HG03025 (cell line): ENCODE results near the gene POLD2.

Experiments
- ATAC-seq: cut with Tn5 transposase; IDR thresholded peaks from one replicate; pipeline ENCODE4 v1.9.1; 2021; ENCODE audit warnings: mild to moderate bottlenecking, moderate library complexity; ENCODE audit not compliant: unreplicated experiment, low FRiP score

The POLD2 gene

DNA sequence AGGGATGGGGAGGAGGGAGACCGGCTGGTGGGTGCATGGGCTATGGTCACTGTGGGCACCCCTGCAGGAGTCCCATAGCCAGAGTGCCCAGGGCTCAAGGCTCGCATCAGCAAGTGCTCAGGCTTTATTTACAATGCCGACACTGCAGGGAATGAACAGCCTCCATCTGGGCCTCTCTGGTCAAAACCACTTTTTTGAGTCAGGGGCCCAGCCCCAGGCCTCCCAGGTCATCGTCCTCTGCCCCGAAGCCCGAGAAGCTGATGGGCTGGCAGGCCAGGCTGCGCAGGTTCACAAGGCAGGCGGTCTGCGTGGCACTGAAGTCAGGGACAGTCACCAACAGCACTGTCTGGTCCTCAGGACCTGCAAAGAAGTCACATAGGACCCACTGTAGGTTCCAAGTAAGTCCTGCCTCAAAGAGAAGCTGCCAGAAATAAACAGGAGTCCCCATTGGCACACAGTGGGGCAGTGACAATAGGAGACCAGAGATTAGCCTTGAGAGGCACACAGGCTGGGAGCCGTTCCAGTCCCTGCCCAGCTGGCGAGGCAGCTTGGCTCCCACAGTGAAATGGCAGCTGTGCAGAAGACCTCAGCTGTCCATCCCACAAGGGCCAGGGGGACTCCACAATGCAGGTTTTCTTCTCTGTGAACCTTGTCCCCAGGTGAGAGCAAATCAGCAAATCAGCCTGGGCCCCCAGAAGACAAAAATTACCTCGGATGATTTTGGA, 8.6 kb downstream of the POLD2 start:
- ATAC-seq: no peak

DNA sequence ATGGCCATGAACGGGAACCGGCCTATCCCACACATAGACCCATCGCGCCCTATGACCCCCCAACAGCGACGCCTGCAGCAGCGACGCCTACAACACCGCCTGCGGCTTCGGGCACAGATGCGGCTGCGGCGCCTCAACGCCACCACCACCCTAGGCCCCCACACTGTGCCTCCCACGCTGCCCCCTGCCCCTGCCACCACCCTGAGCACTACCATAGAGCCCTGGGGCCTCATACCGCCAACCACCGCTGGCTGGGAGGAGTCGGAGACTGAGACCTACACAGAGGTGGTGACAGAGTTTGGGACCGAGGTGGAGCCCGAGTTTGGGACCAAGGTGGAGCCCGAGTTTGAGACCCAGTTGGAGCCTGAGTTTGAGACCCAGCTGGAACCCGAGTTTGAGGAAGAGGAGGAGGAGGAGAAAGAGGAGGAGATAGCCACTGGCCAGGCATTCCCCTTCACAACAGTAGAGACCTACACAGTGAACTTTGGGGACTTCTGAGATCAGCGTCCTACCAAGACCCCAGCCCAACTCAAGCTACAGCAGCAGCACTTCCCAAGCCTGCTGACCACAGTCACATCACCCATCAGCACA, 9.5 kb downstream of the POLD2 start:
- no peak for ATAC-seq

DNA sequence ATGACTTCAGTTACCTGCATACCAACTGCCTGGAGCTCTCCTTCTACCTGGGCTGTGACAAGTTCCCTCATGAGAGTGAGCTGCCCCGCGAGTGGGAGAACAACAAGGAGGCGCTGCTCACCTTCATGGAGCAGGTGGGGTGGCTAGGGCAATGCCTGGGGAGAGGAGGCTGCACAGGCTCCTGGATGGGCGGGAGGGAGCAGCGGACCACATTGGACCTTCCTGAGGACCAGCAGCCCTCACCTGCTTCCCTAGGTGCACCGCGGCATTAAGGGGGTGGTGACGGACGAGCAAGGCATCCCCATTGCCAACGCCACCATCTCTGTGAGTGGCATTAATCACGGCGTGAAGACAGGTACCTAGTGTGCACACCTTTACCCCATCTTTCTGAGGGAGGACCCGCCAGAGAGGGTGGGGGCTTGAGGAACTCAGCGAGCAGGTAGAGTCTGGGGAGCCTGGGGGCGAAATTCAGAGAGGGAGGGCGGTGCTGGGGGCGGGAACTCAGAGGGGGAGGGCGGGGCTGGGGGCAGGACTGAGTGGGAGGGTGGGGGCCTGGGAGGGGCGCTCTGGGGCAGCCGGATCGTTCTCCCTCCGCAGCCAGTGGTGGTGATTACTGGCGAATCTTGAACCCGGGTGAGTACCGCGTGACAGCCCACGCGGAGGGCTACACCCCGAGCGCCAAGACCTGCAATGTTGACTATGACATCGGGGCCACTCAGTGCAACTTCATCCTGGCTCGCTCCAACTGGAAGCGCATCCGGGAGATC, 10.2 kb downstream of the POLD2 start:
- no peak for ATAC-seq

DNA sequence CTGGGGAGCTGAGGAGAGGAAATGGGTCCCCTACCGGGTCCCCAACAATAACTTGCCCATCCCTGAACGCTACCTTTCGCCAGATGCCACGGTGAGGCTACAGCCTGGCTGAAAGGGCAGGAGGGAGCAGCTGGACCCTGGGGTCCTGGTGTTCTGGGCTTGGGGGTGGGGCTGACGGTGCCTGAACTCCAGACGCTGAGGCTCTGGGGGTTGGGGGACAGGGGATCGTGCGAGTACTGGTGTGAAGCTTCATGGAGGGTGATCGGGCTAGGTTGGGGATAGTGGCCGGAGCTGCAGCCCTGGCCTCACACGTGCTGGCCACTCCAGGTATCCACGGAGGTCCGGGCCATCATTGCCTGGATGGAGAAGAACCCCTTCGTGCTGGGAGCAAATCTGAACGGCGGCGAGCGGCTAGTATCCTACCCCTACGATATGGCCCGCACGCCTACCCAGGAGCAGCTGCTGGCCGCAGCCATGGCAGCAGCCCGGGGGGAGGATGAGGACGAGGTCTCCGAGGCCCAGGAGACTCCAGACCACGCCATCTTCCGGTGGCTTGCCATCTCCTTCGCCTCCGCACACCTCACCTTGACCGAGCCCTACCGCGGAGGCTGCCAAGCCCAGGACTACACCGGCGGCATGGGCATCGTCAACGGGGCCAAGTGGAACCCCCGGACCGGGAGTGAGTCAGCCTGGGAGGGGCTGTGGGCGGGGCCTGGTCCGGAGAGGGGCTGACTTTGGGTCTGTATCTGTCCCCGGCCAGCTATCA, 10.9 kb downstream of the POLD2 start:
- ATAC-seq: no peak

DNA sequence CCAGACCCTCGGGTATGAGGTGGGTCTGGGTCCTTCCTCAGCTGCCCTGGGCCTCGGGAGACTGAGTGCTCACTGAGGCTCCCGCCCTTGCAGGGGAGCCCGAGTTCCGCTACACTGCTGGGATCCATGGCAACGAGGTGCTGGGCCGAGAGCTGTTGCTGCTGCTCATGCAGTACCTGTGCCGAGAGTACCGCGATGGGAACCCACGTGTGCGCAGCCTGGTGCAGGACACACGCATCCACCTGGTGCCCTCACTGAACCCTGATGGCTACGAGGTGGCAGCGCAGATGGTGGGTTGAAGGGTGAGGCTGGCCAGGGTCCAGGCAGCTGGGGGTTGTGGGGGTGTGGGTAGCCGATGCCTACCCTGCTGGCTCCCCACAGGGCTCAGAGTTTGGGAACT, 11.6 kb downstream of the POLD2 start:
- no peak for ATAC-seq

DNA sequence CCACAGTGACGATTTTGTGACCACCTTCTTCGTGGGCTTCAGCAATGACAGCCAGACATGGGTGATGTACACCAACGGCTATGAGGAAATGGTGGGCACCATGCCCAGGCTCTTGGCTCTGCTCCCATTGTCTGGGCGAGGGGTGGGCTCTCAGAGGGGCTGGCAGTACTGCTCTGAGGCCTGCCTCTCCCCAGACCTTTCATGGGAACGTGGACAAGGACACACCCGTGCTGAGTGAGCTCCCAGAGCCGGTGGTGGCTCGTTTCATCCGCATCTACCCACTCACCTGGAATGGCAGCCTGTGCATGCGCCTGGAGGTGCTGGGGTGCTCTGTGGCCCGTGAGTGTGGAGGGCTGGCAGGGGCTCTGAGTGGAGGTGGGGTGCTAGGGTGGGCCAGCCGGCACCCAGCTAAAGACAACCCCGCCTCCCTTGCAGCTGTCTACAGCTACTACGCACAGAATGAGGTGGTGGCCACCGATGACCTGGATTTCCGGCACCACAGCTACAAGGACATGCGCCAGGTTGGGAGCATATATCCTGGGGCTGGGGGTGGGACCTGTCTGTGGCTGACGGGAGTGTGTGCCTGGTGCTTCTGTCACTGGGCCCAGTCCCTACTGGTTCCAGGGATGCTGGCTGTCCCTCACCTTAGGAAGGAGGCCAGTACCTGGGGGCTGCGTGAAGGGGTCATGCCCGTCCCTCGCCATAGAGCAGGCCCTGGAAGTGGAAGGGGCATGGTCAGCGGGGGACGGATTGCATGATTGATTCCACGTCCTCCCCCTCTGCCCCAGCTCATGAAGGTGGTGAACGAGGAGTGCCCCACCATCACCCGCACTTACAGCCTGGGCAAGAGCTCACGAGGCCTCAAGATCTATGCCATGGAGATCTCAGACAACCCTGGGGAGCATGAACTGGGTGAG, 12.4 kb downstream of the POLD2 start:
- ATAC-seq: no peak

DNA sequence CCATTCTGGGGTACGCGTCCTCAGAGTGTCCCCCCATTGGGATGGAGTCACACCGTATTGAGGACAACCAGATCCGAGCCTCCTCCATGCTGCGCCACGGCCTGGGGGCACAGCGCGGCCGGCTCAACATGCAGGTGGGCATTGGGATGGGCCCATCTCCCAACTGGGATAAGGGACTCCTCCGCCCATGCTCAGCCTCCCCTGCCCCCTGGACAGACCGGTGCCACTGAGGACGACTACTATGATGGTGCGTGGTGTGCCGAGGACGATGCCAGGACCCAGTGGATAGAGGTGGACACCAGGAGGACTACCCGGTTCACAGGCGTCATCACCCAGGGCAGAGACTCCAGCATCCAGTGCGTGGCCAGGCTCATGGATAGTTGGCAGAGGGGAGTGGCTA, 13.4 kb downstream of the POLD2 start:
- ATAC-seq: no peak

DNA sequence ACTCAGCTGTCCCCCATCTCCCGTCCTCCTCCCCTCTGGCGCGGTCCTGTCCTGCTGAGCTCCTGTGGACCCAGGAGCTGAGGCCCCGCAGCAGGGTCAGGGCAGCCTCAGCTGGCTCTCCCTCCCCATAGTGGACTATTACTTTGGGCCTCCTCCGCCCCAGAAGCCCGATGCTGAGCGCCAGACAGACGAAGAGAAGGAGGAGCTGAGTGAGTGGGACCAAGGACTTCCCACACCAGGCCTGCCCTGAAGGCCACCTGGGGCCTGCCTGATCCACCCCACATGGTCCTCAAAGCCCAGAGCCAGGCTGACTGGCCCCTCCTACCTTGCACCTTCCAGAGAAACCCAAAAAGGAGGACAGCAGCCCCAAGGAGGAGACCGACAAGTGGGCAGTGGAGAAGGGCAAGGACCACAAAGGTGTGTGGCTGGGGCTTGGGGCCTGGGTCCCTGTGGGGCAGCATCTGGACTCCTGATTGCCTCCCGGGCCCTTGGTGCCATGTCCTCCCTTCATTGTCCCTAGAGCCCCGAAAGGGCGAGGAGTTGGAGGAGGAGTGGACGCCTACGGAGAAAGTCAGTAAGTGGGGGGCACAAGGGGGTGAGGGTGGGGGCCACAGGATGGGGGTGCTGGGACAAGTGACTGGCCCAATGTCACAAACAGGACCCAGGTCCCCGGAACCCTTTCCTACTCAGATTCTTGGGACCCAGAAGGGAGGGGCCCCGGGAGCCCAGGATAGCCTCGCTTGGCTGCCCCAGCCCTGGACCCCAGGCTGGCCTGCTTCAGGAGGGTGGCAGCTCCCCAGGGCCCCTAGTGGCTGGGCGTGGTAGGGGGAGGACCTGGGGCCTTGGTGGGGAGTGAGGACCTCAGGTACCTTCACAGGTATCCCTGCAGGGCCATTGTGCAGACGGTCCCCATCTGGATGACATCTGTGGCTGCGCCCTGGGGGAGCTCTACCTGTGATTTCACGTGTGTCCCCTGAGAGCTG, 14.3 kb downstream of the POLD2 start:
- ATAC-seq: no peak

DNA sequence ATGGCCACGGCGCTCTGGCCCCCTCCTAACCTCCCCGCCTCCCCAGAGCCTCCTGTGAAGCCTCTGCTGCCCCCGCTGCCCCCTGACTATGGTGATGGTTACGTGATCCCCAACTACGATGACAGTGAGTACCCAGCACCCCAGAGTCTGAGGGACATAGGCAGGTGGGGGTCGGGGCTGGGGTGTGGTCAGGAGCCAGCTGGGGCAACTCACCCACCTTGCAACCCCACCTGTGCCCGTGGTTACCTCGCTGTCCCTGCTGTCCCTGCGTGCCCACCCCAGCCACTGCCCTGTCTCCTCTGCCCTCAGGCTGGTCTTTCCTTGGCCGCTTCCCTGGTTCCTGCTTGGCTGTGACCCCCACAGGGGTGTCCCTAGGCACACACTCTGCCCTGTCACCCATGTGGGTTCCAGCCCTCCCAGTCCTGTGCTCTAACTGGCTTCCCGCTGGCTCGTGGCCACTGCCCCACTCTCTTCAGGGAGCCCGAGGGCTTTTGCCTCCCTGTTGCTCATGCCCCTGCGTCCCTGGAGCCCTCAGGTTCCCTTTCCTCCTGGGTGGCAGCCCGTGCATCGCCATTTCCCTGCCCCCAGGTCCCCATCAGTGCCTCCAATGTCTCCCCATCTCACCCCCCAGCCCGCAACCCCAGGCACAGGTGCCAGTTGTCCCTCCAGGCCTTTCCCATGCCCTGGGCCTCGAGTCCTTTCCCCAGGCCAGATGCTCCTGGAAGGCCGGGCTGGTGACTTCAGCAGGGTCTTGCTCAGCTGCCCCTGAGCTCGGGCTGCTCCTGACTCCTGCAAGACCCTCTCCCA, 15.2 kb downstream of the POLD2 start:
- ATAC-seq: no peak

DNA sequence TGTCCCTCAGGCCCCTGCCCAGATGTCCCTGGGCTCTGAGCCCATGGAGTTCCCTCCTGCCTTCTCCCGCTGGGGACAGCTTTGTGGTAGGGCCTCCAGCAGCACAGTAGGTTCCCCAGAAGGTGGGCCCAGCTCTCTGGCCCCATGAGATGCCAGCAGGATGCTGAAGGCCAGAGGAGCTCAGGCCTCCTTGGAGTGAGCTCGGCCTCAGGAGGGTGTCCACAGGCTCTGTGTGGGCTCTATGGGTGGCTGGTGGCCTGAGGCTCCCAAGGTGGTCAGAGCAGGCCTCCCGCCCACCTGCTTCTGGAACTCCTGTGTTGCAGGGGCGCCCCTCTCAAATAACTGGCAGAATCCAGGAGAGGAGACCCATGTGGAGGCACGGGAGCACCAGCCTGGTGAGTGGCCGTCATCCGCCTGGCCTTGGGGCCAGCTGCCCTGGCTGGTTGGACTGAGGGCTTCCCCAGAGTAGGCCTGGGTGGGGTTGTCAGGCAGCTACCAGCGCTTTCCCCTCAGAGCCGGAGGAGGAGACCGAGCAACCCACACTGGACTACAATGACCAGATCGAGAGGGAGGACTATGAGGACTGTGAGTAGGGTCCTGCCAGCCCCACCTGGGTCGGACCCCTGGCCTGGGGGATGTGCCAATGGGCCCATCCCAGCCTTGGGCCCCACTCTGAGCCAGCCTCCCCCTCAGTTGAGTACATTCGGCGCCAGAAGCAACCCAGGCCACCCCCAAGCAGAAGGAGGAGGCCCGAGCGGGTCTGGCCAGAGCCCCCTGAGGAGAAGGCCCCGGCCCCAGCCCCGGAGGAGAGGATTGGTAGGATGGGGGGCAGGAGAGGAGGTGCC, 16.0 kb downstream of the POLD2 start:
- no peak for ATAC-seq

DNA sequence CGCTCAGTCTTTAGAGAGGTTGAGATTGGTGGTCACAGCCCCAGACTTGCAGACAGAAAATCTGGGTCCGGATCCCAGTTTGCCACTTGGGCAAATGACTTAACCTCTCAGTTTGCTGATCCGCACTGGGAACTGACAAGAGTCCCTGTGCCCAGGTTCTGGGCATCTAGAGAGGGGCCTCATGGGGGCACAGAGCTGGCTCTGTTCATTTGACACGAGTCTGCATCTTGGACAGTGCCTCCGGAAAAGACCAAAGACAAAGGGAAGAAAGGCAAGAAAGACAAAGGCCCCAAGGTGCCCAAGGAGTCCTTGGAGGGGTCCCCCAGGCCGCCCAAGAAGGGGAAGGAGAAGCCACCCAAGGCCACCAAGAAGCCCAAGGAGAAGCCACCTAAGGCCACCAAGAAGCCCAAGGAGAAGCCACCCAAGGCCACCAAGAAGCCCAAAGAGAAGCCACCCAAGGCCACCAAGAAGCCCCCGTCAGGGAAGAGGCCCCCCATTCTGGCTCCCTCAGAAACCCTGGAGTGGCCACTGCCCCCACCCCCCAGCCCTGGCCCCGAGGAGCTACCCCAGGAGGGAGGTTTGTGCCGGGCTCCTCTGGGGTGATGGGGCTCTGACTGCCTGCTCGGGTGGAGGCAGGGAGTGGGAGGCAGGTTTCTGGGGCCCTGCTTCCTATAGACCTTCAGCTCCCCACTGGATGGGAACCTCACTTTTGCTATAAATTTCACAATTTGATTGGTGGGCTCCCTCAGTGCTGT, 16.9 kb downstream of the POLD2 start:
- no peak for ATAC-seq

DNA sequence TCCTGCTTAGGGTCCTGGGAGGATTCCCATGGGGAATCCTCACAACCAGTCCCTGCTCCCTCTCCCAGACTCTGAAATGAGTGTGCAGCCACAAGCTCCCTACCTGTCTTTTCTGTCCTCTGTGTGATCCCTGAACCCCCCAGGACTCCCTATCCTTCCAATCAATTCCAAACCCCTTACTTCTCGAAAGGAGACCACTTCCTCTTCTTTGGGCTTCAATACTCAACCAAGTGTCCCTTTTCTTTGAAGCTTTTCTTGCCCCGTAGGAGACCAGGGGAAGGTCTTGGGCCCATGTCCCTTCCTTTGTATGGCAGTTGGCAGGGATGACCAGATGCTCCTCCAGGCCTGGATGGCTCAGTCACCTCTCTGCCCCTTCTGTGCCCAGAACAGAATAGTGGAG, 17.5 kb downstream of the POLD2 start:
- no peak for ATAC-seq

DNA sequence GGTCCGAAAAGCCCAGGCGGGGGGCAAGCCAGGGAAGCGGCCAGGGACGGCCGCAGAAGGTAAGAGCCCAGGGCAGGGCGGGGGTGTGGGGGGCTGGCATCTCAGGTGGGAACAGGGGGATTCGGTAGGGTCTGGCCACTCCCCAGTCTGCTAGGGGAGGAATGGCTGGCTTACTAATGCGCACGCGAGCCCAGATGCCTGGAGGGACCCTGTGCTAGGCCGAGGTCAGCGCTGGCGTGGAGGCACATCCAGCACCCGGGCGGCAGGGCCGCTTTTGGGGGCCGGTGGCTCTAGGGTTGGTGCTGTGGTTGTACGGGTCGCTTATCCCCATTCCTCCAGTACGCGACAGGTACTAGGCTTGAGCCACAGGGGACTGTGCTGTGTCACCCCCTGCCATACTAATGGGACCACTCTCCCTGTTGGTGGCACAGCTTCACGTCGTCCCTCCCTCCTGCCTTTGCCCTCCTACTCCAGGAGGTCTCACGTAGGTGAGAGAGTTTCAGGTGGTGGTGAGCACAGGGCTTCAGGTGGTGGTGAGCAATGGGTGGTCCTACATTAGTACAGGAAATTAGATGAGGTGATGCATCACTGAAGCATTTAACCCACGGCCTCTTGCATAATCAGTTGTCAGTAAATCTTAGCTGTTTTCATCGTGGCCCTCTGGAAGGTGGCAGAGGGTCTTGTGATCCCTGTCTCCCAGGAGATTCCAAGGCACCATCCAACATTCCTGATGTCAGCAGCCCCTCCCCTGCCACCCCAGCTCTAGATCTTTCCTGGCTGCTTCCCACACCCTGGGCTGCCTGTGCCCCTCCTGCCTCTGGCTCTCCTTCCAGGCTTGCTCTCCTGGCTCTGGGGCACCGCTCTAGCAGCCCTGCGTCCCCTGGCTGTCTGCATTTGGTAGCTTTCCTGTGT, 18.2 kb downstream of the POLD2 start:
- no peak for ATAC-seq

DNA sequence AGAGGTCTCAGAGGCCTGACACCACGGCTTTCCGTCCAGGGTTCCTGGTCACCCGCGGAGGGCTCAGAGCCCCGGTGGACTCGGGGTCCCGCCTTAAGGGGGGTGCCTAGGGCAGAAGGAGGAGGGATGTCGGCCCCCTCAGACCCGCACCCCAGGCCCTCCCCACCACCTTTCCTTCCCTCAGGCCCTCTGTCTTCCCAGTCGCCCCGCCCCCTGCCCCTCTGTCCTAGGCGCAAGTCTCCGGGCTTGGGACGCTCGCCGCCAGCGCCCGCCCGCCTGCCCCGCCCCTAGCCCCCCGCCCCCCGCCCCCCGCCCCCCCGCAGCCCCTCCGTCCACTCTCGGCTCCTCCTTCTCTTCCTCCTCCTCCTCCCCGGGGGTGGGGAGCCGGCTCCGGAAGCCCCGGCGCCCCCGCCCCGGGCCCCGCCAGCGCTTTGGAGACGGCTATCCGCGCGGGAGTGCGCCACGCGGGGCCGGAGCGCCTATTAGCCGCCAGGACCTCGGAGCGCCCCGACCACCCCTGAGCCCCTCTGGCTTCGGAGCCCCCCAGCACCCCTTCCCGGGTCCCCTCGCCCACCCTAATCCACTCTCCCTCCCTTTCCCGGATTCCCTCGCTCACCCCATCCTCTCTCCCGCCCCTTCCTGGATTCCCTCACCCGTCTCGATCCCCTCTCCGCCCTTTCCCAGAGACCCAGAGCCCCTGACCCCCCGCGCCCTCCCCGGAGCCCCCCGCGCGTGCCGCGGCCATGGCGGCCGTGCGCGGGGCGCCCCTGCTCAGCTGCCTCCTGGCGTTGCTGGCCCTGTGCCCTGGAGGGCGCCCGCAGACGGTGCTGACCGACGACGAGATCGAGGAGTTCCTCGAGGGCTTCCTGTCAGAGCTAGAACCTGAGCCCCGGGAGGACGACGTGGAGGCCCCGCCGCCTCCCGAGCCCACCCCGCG, 19.2 kb downstream of the POLD2 start, which contains the start of gene AEBP1:
AEBP1 (plus strand) TSS at position 423 of the 937 bp plus-strand sequence; CDS start at position 744, 321 bp downstream.
- ATAC-seq: no peak
